Spinal cord (tissue), 10 donors: ENCODE data around the gene EFCAB7. TPM values are rescaled to one million over a fixed set of nuclear protein-coding genes. Genes with fewer than 3 reads are reported as not detected.
"Not testable (repeated sequence)": the region's sequence is repeated elsewhere in the genome, so short reads cannot be mapped to it uniquely, and the experiment has no call there.

ENCODE experiments used
- DNase-seq, 6 donors: peaks; one replicate each; pipeline versions ENCODE4 v3.0.0 to v3.0.0-alpha.2; 2013 to 2015; ENCODE audit warnings: low spot score in 6 of 6, low read depth in 4 of 6
- H3K27ac ChIP-seq: one replicate; pipeline ENCODE4 v1.5.1; 2013; ENCODE audit warnings: low read depth, low read length, control low read depth
- H3K27me3 ChIP-seq: one replicate; pipeline ENCODE4 v1.6.1; 2013; ENCODE audit warnings: low read length; ENCODE audit not compliant: control insufficient read depth, insufficient read depth
- H3K36me3 ChIP-seq: one replicate; pipeline ENCODE4 v1.6.1; 2013; ENCODE audit warnings: low read length; ENCODE audit not compliant: control insufficient read depth, insufficient read depth
- H3K4me1 ChIP-seq: one replicate; pipeline ENCODE4 v1.6.1; 2013; ENCODE audit warnings: low read length; ENCODE audit not compliant: control insufficient read depth, insufficient read depth
- H3K4me3 ChIP-seq: one replicate; pipeline ENCODE4 v1.5.1; 2013; ENCODE audit warnings: low read depth, low read length, control low read depth
- H3K9me3 ChIP-seq: one replicate; pipeline ENCODE4 v1.6.1; 2013; ENCODE audit warnings: low read length; ENCODE audit not compliant: control insufficient read depth, insufficient read depth
- WGBS: methylation state at CpG from one replicate; pipeline ENCODE4 v1.1.5; 2013; ENCODE audit warnings: missing lambda C conversion rate; ENCODE audit not compliant: insufficient coverage; 5-methylcytosine and 5-hydroxymethylcytosine counted together
- polyA plus RNA-seq, 2 donors: library from polyadenylated mRNA; unstranded; fragments of 120-200 nt; gene quantifications; one replicate each; pipeline ENCODE4 v1.2.1, GENCODE V29; 2013; ENCODE audit not compliant: insufficient read length in 2 of 2
- total RNA-seq, 2 donors: library from RNA; depleted of rRNA in 1 of 2; stranded (reverse); fragments of 120-200 nt in 1 of 2; fragments of >200 nt in 1 of 2; gene quantifications; one replicate each; pipeline versions ENCODE4 v1.2.3 to v1.2.4, GENCODE V29; 2013 to 2014
- donor health status: healthy.

EFCAB7 gene
- total and polyA plus RNA-seq, 4 donors = 21.4 to 32.3 (median 22.2) TPM

- not testable (repeated sequence) for H3K4me3 ChIP-seq, H3K36me3 ChIP-seq, H3K4me1 ChIP-seq, H3K9me3 ChIP-seq, H3K27ac ChIP-seq, DNase-seq, H3K27me3 ChIP-seq
- WGBS = 95% methylated on average over 3 of the region's 8 CpGs
These were observed 49.4 kb downstream of the EFCAB7 start for GRCh38 chr1:63572686-63573085.

DNA sequence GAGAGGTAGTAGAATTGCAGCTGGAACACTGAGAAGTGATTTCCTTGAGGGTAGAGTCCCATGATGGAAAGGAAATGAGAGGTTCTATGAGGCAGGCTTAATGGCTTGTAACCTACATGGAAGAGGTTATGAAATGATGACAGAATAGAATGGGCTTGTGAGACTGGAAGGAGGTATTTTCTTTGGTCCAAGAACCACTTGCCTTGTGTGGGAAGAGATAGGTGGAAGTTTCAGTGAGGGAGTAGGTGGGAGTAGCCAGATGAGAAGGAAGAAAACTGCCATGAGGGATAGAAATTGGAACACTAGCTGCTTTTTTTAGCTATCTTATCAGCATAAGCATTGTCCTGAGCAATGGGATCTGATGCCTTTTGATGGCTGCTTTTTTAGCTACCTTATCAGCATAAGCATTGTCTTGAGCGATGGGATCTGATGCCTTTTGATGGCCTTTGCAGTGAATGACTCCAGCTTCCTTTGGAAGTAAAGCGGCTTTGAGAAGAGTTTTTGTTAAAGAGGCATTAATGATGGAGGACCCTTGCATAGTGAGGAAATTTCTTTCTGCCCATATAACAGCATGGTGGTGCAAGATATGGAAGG lies 51.0 kb downstream of the EFCAB7 start:
- H3K27me3 ChIP-seq, H3K9me3 ChIP-seq, DNase-seq, H3K27ac ChIP-seq, H3K4me1 ChIP-seq, H3K4me3 ChIP-seq, H3K36me3 ChIP-seq: not testable (repeated sequence)
- WGBS = 40% methylated on average over 1 of the region's 2 CpGs

GRCh38 chr1:63575340-63575826 lies 52.1 kb downstream of the EFCAB7 start:
- Histone ChIP-seq H3K36me3 (no peaks in the 10 kb centered on the region), H3K27me3 (no peaks in the 10 kb centered on the region), H3K9me3 (peaks cover 2% of the 10 kb centered on the region), H3K27ac (no peak overlapping the region), H3K4me3 (no peak overlapping the region), H3K4me1 (no peaks in the 10 kb centered on the region)
- no CpG with 5 or more reads among the region's 4 CpGs for WGBS
- peak in 4 of 6 donors; percentile 4 to 63 (median 24) for DNase-seq

- not testable (repeated sequence) for DNase-seq, H3K36me3 ChIP-seq, H3K4me1 ChIP-seq, H3K27ac ChIP-seq, H3K4me3 ChIP-seq, H3K27me3 ChIP-seq, H3K9me3 ChIP-seq
- WGBS = no CpG with 5 or more reads among the region's 1 CpG
These were observed 63.0 kb downstream of the EFCAB7 start for GRCh38 chr1:63586326-63586725.

GRCh38 chr1:63590166-63590560 lies 66.8 kb downstream of the EFCAB7 start:
- Histone ChIP-seq H3K9me3 (no peaks in the 10 kb centered on the region), H3K27ac (no peak overlapping the region), H3K4me3 (no peak overlapping the region), H3K27me3 (no peaks in the 10 kb centered on the region), H3K4me1 (peaks cover 12% of the 10 kb centered on the region), H3K36me3 (no peaks in the 10 kb centered on the region)
- WGBS = 100% methylated on average over 1 of the region's 3 CpGs
- DNase-seq = peak in 1 of 6 donors; percentile 28

DNA sequence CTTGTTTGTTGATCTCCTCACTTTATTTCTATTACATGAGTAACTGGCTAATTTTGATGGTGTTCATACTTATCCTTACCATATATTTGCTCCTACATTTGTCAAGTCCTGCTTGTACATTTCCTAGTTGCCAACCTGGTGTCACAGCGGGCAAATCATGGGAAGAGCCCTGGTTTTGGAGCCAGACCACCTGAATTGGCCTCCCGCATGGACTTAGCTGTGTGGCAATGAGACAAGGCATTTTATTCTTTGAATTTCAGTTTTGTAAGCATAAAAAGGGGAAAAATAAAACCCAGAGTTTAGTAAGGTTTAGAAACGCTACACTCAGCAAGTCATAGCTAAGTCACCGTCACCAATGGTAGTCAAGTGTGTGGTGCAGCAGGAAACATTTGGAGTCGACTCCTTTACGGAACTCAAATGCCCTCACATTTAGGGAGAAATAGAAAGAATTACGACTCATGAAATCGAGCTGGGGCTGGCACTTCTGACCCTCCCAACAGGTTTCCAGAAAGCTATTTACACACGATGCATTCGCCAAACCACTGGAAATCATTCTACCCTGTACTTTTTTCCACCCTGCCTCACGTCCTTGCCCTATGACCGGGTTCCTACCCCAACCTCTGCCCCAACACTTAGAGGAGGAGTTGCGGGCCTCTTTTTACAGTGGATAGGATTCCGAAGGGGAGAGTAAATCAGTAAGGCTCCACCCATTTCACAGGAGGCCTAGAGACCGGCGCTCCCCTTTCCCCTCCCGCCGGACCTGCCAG lies 69.4 kb downstream of the EFCAB7 start:
- Histone ChIP-seq H3K9me3 (no peaks in the 10 kb centered on the region), H3K36me3 (no peaks in the 10 kb centered on the region), H3K4me1 (peaks cover 12% of the 10 kb centered on the region), H3K27me3 (no peaks in the 10 kb centered on the region), H3K27ac (peak overlapping the region; percentile 81), H3K4me3 (peak overlapping the region; percentile 86)
- 23% methylated on average over 9 of the region's 18 CpGs for WGBS
- no peak for DNase-seq

DNA sequence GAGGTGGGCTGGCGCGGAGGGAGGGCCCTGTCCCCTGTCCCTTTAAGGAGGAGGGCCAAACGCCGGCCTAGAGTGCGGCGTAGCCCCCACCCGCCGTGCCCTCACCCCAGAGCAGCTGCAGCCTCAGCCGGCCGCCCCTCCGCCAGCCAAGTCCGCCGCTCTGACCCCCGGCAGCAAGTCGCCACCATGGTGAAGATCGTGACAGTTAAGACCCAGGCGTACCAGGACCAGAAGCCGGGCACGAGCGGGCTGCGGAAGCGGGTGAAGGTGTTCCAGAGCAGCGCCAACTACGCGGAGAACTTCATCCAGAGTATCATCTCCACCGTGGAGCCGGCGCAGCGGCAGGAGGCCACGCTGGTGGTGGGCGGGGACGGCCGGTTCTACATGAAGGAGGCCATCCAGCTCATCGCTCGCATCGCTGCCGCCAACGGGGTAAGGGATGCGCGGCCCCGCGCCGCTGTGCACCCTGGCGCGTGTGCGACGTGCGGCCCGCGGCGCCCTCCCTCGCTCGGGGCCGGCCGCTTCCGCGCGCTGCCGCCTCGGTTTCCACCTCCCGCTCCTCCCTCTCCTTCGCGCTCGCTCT lies 70.1 kb downstream of the EFCAB7 start, which contains the start of gene PGM1:
PGM1 (plus strand) TSS at position 109 of the 583 bp plus-strand sequence; CDS start at position 187, 78 bp downstream.
- 0% methylated on average over 64 of the region's 64 CpGs for WGBS
- peaks cover 12% of the 10 kb centered on the region for H3K4me1 ChIP-seq

DNA sequence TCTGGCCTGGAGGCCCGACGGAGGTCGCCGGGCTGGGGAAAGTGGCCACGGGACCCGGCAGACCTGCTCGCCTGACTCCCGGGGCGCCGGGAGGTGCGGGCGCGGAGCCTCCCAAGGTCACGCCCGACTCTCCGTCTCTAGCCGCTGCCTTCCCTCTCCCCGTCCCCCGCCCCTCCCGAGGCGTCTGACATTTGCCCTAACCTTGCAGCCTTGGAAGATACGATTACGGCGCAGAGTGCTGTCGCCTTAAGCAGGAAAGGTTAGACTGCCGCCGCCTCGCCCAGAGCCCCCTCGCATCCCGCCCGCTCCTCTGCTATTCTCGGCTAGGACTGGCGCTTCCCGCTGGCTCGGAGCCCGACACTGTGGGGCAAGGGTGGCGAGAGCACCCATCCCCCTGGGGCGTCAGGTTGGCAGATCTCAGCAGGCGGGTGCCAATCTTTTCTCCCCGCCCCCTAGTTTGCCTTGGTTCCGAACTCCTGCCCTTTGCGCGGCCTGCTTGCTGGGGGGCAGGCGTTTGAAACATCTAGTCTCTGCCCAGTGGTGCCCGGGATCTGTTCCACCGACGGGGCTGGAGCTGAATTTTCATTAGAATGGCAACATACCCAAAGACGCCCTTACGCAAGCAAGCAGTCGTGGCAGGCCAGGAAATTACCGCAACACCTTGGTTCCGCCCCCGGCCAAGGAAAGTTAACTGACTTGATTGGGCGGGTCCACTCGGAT lies 70.7 kb downstream of the EFCAB7 start:
- peak in 3 of 6 donors; percentile 12 to 58 (median 26) for DNase-seq
- Histone ChIP-seq H3K27ac (peak overlapping the region; percentile 47), H3K4me3 (peak overlapping the region; percentile 86), H3K4me1 (peaks cover 12% of the 10 kb centered on the region), H3K9me3 (no peaks in the 10 kb centered on the region), H3K36me3 (no peaks in the 10 kb centered on the region), H3K27me3 (no peaks in the 10 kb centered on the region)
- under 1% methylated on average over 50 of the region's 55 CpGs for WGBS

More for the DNA sequence above, 70.1 kb downstream of the EFCAB7 start, which contains the start of gene PGM1:
- DNase-seq = peak; percentile 36 to 90 (median 62)
- H3K9me3 ChIP-seq = no peaks in the 10 kb centered on the region
- H3K27me3 ChIP-seq = no peaks in the 10 kb centered on the region
- H3K27ac ChIP-seq = peak within 1 kb of the TSS; percentile 81
- H3K4me3 ChIP-seq = peak within 1 kb of the TSS; percentile 86
- no peaks in the 10 kb centered on the region for H3K36me3 ChIP-seq

- WGBS = no CpG with 5 or more reads among the region's 1 CpG
- H3K27ac ChIP-seq = no peak overlapping the region
- H3K4me3 ChIP-seq = no peak overlapping the region
- H3K36me3 ChIP-seq = no peaks in the 10 kb centered on the region
- peaks cover 12% of the 10 kb centered on the region for H3K4me1 ChIP-seq
- no peaks in the 10 kb centered on the region for H3K27me3 ChIP-seq
- DNase-seq = no peak
- H3K9me3 ChIP-seq = no peaks in the 10 kb centered on the region
These were observed 72.1 kb downstream of the EFCAB7 start for GRCh38 chr1:63595435-63595834.
